Memory B cell (primary cell): Measurements from ENCODE around the gene SERGEF.

ENCODE experiments used
- ATAC-seq: fragments of 150-1000 bp; cut with Tn5 transposase; 2 replicates; pipeline ENCODE4 v1.10.0; 2021; ENCODE audit warnings: low read depth, mild to moderate bottlenecking, moderate library complexity
- DNase-seq, 2 donors: peaks; one replicate each; pipeline ENCODE4 v3.0.0; 2022; ENCODE audit warnings: low spot score in 2 of 2
- H3K27ac Mint-ChIP-seq: one replicate; pipeline ENCODE4 v1.8.0; 2022; ENCODE audit warnings: mild to moderate bottlenecking, moderate library complexity, mixed read lengths
- H3K27me3 Mint-ChIP-seq: one replicate; pipeline ENCODE4 v1.8.0; 2022; ENCODE audit warnings: mixed read lengths
- H3K36me3 Mint-ChIP-seq: one replicate; pipeline ENCODE4 v1.8.0; 2022; ENCODE audit warnings: mild to moderate bottlenecking, mixed read lengths
- H3K4me1 Mint-ChIP-seq: one replicate; pipeline ENCODE4 v1.8.0; 2022; ENCODE audit warnings: mixed read lengths
- H3K4me3 Mint-ChIP-seq: one replicate; pipeline ENCODE4 v1.8.0; 2022; ENCODE audit warnings: mild to moderate bottlenecking, moderate library complexity, mixed read lengths
- H3K9me3 Mint-ChIP-seq: one replicate; pipeline ENCODE4 v1.8.0; 2022; ENCODE audit warnings: mixed read lengths

SERGEF gene

GRCh38 chr11:18012906-18013781 is at the start of gene SERGEF:
TSS of gene SERGEF (minus strand) at chr11:18013047. CDS start at chr11:18013010, 37 bp downstream.
- peak within 1 kb of the TSS; percentile 99 for H3K4me3 Mint-ChIP-seq
- H3K27ac Mint-ChIP-seq = peak within 1 kb of the TSS; percentile 87
- no peaks in the 10 kb centered on the region for H3K9me3 Mint-ChIP-seq
- H3K4me1 Mint-ChIP-seq = peaks cover 27% of the 10 kb centered on the region
- DNase-seq (peak; percentile 81 to 89), ATAC-seq (peak; percentile 86)
- H3K27me3 Mint-ChIP-seq = no peaks in the 10 kb centered on the region
- H3K36me3 Mint-ChIP-seq = no peaks in the 10 kb centered on the region

GRCh38 chr11:18061351-18061750 is 48.5 kb upstream of the SERGEF start:
- no peak for DNase-seq
- no peaks in the 10 kb centered on the region for H3K27me3 Mint-ChIP-seq
- no peaks in the 10 kb centered on the region for H3K9me3 Mint-ChIP-seq
- H3K36me3 Mint-ChIP-seq = peaks cover 3% of the 10 kb centered on the region
- no peak for ATAC-seq
- H3K27ac Mint-ChIP-seq = no peak overlapping the region
- peaks cover 3% of the 10 kb centered on the region for H3K4me1 Mint-ChIP-seq
- no peak overlapping the region for H3K4me3 Mint-ChIP-seq

- no peaks in the 10 kb centered on the region for H3K4me1 Mint-ChIP-seq
- H3K27me3 Mint-ChIP-seq = no peaks in the 10 kb centered on the region
- peaks cover 6% of the 10 kb centered on the region for H3K36me3 Mint-ChIP-seq
- DNase-seq (no peak), ATAC-seq (no peak)
- no peaks in the 10 kb centered on the region for H3K9me3 Mint-ChIP-seq
- no peak overlapping the region for H3K27ac Mint-ChIP-seq
- no peak overlapping the region for H3K4me3 Mint-ChIP-seq
Measured at GRCh38 chr11:18056561-18057181, 43.8 kb upstream of the SERGEF start.

- H3K27me3 Mint-ChIP-seq = no peaks in the 10 kb centered on the region
- ATAC-seq = no peak
Measured at GRCh38 chr11:18054511-18055103, 41.8 kb upstream of the SERGEF start.

GRCh38 chr11:18050848-18051247 is 38.0 kb upstream of the SERGEF start:
- H3K36me3 Mint-ChIP-seq = peaks cover 10% of the 10 kb centered on the region
- ATAC-seq (peak; percentile 45), DNase-seq (no peak)

More at GRCh38 chr11:18054511-18055103, 41.8 kb upstream of the SERGEF start:
- peaks cover 4% of the 10 kb centered on the region for H3K36me3 Mint-ChIP-seq
- peaks cover 3% of the 10 kb centered on the region for H3K4me1 Mint-ChIP-seq
- no peaks in the 10 kb centered on the region for H3K9me3 Mint-ChIP-seq
- no peak for DNase-seq
- H3K4me3 Mint-ChIP-seq = no peak overlapping the region
- no peak overlapping the region for H3K27ac Mint-ChIP-seq

GRCh38 chr11:18046116-18046777 is 33.4 kb upstream of the SERGEF start, which contains the start of gene TPH1:
TSS of gene TPH1 (minus strand) at chr11:18046269. CDS start at chr11:18040762, 5,507 bp downstream.
- Mint-ChIP-seq H3K36me3 (peaks cover 8% of the 10 kb centered on the region), H3K9me3 (peaks cover 7% of the 10 kb centered on the region), H3K27ac (no peak within 1 kb of the TSS), H3K4me3 (no peak within 1 kb of the TSS), H3K4me1 (peaks cover 3% of the 10 kb centered on the region), H3K27me3 (peaks cover 4% of the 10 kb centered on the region)
- DNase-seq (no peak), ATAC-seq (no peak)

More at GRCh38 chr11:18050848-18051247, 38.0 kb upstream of the SERGEF start:
- Mint-ChIP-seq H3K27ac (no peak overlapping the region), H3K9me3 (peaks cover 7% of the 10 kb centered on the region), H3K4me1 (peaks cover 3% of the 10 kb centered on the region), H3K4me3 (no peak overlapping the region), H3K27me3 (no peaks in the 10 kb centered on the region)

- no peaks in the 10 kb centered on the region for H3K27me3 Mint-ChIP-seq
Measured at GRCh38 chr11:18036456-18036855, 23.6 kb upstream of the SERGEF start.

GRCh38 chr11:18027475-18027874 is 14.6 kb upstream of the SERGEF start:
- Mint-ChIP-seq H3K27me3 (no peaks in the 10 kb centered on the region), H3K36me3 (peaks cover 3% of the 10 kb centered on the region)
- DNase-seq = no peak

More at GRCh38 chr11:18036456-18036855, 23.6 kb upstream of the SERGEF start:
- ATAC-seq = no peak
- DNase-seq = no peak
- Mint-ChIP-seq H3K4me3 (no peak overlapping the region), H3K9me3 (no peaks in the 10 kb centered on the region), H3K4me1 (no peaks in the 10 kb centered on the region), H3K36me3 (no peaks in the 10 kb centered on the region), H3K27ac (no peak overlapping the region)

GRCh38 chr11:18022419-18022818 is 9.6 kb upstream of the SERGEF start:
- DNase-seq (no peak), ATAC-seq (no peak)
- no peaks in the 10 kb centered on the region for H3K4me1 Mint-ChIP-seq
- no peak overlapping the region for H3K27ac Mint-ChIP-seq
- H3K4me3 Mint-ChIP-seq = no peak overlapping the region
- H3K27me3 Mint-ChIP-seq = no peaks in the 10 kb centered on the region
- peaks cover 4% of the 10 kb centered on the region for H3K36me3 Mint-ChIP-seq
- H3K9me3 Mint-ChIP-seq = no peaks in the 10 kb centered on the region

More at GRCh38 chr11:18027475-18027874, 14.6 kb upstream of the SERGEF start:
- ATAC-seq = no peak
- no peaks in the 10 kb centered on the region for H3K9me3 Mint-ChIP-seq
- no peak overlapping the region for H3K4me3 Mint-ChIP-seq
- H3K27ac Mint-ChIP-seq = no peak overlapping the region
- no peaks in the 10 kb centered on the region for H3K4me1 Mint-ChIP-seq

- H3K4me1 Mint-ChIP-seq = peaks cover 3% of the 10 kb centered on the region
- ATAC-seq = no peak
Measured at GRCh38 chr11:18019650-18020049, 6.8 kb upstream of the SERGEF start.

GRCh38 chr11:18016789-18017188 is 3.9 kb upstream of the SERGEF start:
- peaks cover 2% of the 10 kb centered on the region for H3K36me3 Mint-ChIP-seq
- ATAC-seq = no peak
- no peak for DNase-seq
- H3K27me3 Mint-ChIP-seq = no peaks in the 10 kb centered on the region
- H3K27ac Mint-ChIP-seq = no peak overlapping the region
- no peaks in the 10 kb centered on the region for H3K9me3 Mint-ChIP-seq
- peaks cover 14% of the 10 kb centered on the region for H3K4me1 Mint-ChIP-seq
- H3K4me3 Mint-ChIP-seq = no peak overlapping the region

More at GRCh38 chr11:18019650-18020049, 6.8 kb upstream of the SERGEF start:
- no peak for DNase-seq
- H3K9me3 Mint-ChIP-seq = no peaks in the 10 kb centered on the region
- H3K27ac Mint-ChIP-seq = no peak overlapping the region
- no peaks in the 10 kb centered on the region for H3K27me3 Mint-ChIP-seq
- no peak overlapping the region for H3K4me3 Mint-ChIP-seq
- peaks cover 2% of the 10 kb centered on the region for H3K36me3 Mint-ChIP-seq

GRCh38 chr11:18014876-18015275 is 2.0 kb upstream of the SERGEF start:
- peaks cover 27% of the 10 kb centered on the region for H3K4me1 Mint-ChIP-seq
- peak overlapping the region; percentile 43 for H3K4me3 Mint-ChIP-seq
- no peaks in the 10 kb centered on the region for H3K36me3 Mint-ChIP-seq
- H3K27me3 Mint-ChIP-seq = no peaks in the 10 kb centered on the region
- ATAC-seq = no peak
- DNase-seq = no peak
- H3K27ac Mint-ChIP-seq = peak overlapping the region; percentile 87
- no peaks in the 10 kb centered on the region for H3K9me3 Mint-ChIP-seq

GRCh38 chr11:18013790-18014507 is 1.1 kb upstream of the SERGEF start:
- DNase-seq = no peak
- ATAC-seq = no peak
- no peaks in the 10 kb centered on the region for H3K9me3 Mint-ChIP-seq
- no peaks in the 10 kb centered on the region for H3K27me3 Mint-ChIP-seq
- no peaks in the 10 kb centered on the region for H3K36me3 Mint-ChIP-seq
- peak overlapping the region; percentile 87 for H3K27ac Mint-ChIP-seq
- peaks cover 27% of the 10 kb centered on the region for H3K4me1 Mint-ChIP-seq
- peak overlapping the region; percentile 99 for H3K4me3 Mint-ChIP-seq
